Vagina (tissue), 2 donors: ENCODE results near the gene PTPN14.

ENCODE experiments used
- CTCF ChIP-seq, 3 experiments: fragments of 450-650 bp in 2 of 3; fragments of 200-600 bp in 1 of 3; sonication (generic) in 1 of 3; IDR thresholded peaks; one replicate each; pipeline ENCODE4 v1.5.1; 2017 to 2019; ENCODE audit warnings: antibody characterized with exemption in 3 of 3, mild to moderate bottlenecking in 2 of 3, moderate library complexity in 2 of 3
- POLR2A ChIP-seq, 2 donors: fragments of 450-650 bp; IDR thresholded peaks; one replicate each; pipeline ENCODE4 v1.6.1; 2017; ENCODE audit warnings: antibody characterized with exemption in 2 of 2, mild to moderate bottlenecking in 2 of 2, moderate library complexity in 2 of 2

- TF ChIP-seq CTCF (IDR thresholded peaks at IDR 0.05) (peak; percentile 33 to 69 (median 62)), POLR2A (IDR thresholded peaks at IDR 0.05) (no peak)
Observed at GRCh38 chr1:214332946-214333798, 218.2 kb downstream of the PTPN14 start.
